Esophagus muscularis mucosa (tissue), 4 donors: ENCODE results near the gene LBHD1. TPM values are rescaled to one million over a fixed set of nuclear protein-coding genes. Genes with fewer than 3 reads are reported as not detected.

ENCODE experiments used
- DNase-seq: peaks from one replicate; pipeline ENCODE4 v3.0.0-alpha.2; 2017; ENCODE audit errors: extremely low spot score
- H3K27ac ChIP-seq, 4 donors: fragments of 200-600 bp; sonication (generic); replicated peaks in 1 of 4; 1 replicate in 3 of 4; 2 replicates in 1 of 4; pipeline ENCODE4 v1.5.1; 2016 to 2019; ENCODE audit warnings: mild to moderate bottlenecking in 1 of 4
- H3K27me3 ChIP-seq, 4 donors: fragments of 200-600 bp; sonication (generic); one replicate each; pipeline versions ENCODE4 v1.5.1 to v1.6.0; 2016 to 2019
- H3K36me3 ChIP-seq, 4 donors: fragments of 200-600 bp; sonication (generic); one replicate each; pipeline ENCODE4 v1.5.1; 2016 to 2019
- H3K4me1 ChIP-seq, 4 donors: fragments of 200-600 bp; sonication (generic); one replicate each; pipeline ENCODE4 v1.5.1; 2016 to 2019
- H3K4me3 ChIP-seq, 4 donors: fragments of 200-600 bp; sonication (generic); 1 replicate in 2 of 4; 2 replicates in 2 of 4; pipeline ENCODE4 v1.5.1; 2016 to 2019; ENCODE audit warnings: mild to moderate bottlenecking in 4 of 4, moderate library complexity in 1 of 4
- H3K9me3 ChIP-seq, 4 donors: fragments of 200-600 bp; sonication (generic); 1 replicate in 3 of 4; 2 replicates in 1 of 4; pipeline ENCODE4 v1.5.1; 2016 to 2019
- EP300 ChIP-seq: sonication (generic); formaldehyde crosslinking; IDR thresholded peaks from one replicate; pipeline ENCODE4 v1.6.1; 2017; ENCODE audit warnings: antibody characterized with exemption
- POLR2A ChIP-seq: fragments of 450-650 bp; IDR thresholded peaks from one replicate; pipeline ENCODE4 v1.6.1; 2017; ENCODE audit warnings: antibody characterized with exemption, moderate library complexity, mild to moderate bottlenecking, low read depth
- POLR2AphosphoS5 ChIP-seq, 2 donors: sonication (generic); formaldehyde crosslinking; IDR thresholded peaks; one replicate each; pipeline ENCODE4 v1.6.1; 2017; ENCODE audit warnings: antibody characterized with exemption in 2 of 2
- WGBS: methylation state at CpG from one replicate; pipeline ENCODE4 v1.1.5; 2018; 5-methylcytosine and 5-hydroxymethylcytosine counted together
- intact Hi-C: fragments of 100-400 bp; cut with DNase I; formaldehyde crosslinking; loops from one replicate; pipeline ENCODE4 v1.15.1; 2023
- total RNA-seq, 4 donors: library from RNA; depleted of rRNA; stranded (reverse); fragments of >200 nt; gene quantifications; one replicate each; pipeline versions ENCODE4 v1.1.0 to v1.2.1, GENCODE V29; 2016
- TF ChIP-seq, protein P1 (sequence below), 3 experiments: fragments of 200-600 bp in 2 of 3; fragments of 450-650 bp in 1 of 3; sonication (generic) in 2 of 3; IDR thresholded peaks; one replicate each; pipeline ENCODE4 v1.5.1; 2017 to 2019; ENCODE audit warnings: antibody characterized with exemption in 3 of 3, mild to moderate bottlenecking in 2 of 3, moderate library complexity in 1 of 3

LBHD1 gene
- total RNA-seq, 4 donors from 2014 or later = 1.6 to 2.5 (median 1.7) TPM

- 11% methylated on average over 11 of the region's 11 CpGs for WGBS
- TF ChIP-seq POLR2A (no peak), EP300 (no peak), POLR2AphosphoS5 (IDR thresholded peaks at IDR 0.05) (no peak)
- TF ChIP-seq, protein P1, sequence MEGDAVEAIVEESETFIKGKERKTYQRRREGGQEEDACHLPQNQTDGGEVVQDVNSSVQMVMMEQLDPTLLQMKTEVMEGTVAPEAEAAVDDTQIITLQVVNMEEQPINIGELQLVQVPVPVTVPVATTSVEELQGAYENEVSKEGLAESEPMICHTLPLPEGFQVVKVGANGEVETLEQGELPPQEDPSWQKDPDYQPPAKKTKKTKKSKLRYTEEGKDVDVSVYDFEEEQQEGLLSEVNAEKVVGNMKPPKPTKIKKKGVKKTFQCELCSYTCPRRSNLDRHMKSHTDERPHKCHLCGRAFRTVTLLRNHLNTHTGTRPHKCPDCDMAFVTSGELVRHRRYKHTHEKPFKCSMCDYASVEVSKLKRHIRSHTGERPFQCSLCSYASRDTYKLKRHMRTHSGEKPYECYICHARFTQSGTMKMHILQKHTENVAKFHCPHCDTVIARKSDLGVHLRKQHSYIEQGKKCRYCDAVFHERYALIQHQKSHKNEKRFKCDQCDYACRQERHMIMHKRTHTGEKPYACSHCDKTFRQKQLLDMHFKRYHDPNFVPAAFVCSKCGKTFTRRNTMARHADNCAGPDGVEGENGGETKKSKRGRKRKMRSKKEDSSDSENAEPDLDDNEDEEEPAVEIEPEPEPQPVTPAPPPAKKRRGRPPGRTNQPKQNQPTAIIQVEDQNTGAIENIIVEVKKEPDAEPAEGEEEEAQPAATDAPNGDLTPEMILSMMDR (IDR thresholded peaks at IDR 0.05) = no peak
- H3K4me3 ChIP-seq = peak overlapping the region; percentile 81 to 96 (median 86)
- no peaks in the 10 kb centered on the region for H3K27me3 ChIP-seq
- DNase-seq = no peak
- H3K4me1 ChIP-seq = peaks cover 26 to 43% (median 32%) of the 10 kb centered on the region in 4 donors
- H3K27ac ChIP-seq = peak overlapping the region; percentile 91 to 96 (median 92)
- H3K9me3 ChIP-seq = no peaks in the 10 kb centered on the region
- H3K36me3 ChIP-seq = peaks cover 23 to 56% (median 46%) of the 10 kb centered on the region in 4 donors
- intact Hi-C loops = no loop called here
These were observed 26.5 kb downstream of the LBHD1 start for GRCh38 chr11:62645671-62645945.

DNA sequence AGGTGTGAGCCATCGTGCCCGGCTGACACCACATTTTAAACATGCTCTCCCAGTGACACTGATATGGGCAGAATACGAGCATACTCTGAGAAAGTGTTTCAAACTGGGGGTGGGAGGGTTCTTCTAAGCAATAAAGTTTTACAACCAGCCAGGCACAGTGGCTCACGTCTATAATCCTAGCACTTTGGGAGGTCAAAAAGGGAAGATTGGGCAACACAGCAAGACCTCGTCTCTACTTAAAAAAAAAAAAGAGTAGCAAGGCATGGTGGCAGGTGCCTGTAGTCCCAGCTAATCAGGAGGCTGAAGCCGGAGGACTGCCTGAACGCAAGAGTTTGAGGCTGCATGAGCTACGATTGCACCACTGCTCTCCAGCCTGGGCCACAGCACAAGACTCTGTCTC is 27.8 kb downstream of the LBHD1 start:
- 79% methylated on average over 8 of the region's 8 CpGs for WGBS
- H3K9me3 ChIP-seq = no peaks in the 10 kb centered on the region
- no peaks in the 10 kb centered on the region for H3K27me3 ChIP-seq
- intact Hi-C loops = no loop called here
- H3K4me3 ChIP-seq = no peak overlapping the region
- DNase-seq = no peak
- H3K36me3 ChIP-seq = peaks cover 16 to 53% (median 46%) of the 10 kb centered on the region in 4 donors
- TF ChIP-seq POLR2AphosphoS5 (IDR thresholded peaks at IDR 0.05) (no peak), EP300 (no peak), POLR2A (no peak)
- TF ChIP-seq, protein P1 (IDR thresholded peaks at IDR 0.05) = no peak
- H3K4me1 ChIP-seq = peaks cover 26 to 41% (median 31%) of the 10 kb centered on the region in 4 donors
- H3K27ac ChIP-seq = peak overlapping the region in 1 of 4 donors; percentile 92

- WGBS = 82% methylated on average over 6 of the region's 6 CpGs
- intact Hi-C loops = no loop called here
- H3K4me1 ChIP-seq = peaks cover 0 to 8% (median 3%) of the 10 kb centered on the region in 4 donors
- H3K27me3 ChIP-seq = no peaks in the 10 kb centered on the region
- no peak for TF ChIP-seq EP300
- no peak for TF ChIP-seq POLR2A
- no peak for TF ChIP-seq POLR2AphosphoS5 (IDR thresholded peaks at IDR 0.05)
- TF ChIP-seq, protein P1 (IDR thresholded peaks at IDR 0.05) = no peak
- H3K36me3 ChIP-seq = peaks cover 83 to 100% (median 99%) of the 10 kb centered on the region in 4 donors
- no peak for DNase-seq
- H3K4me3 ChIP-seq = no peak overlapping the region
- H3K27ac ChIP-seq = no peak overlapping the region
- H3K9me3 ChIP-seq = no peaks in the 10 kb centered on the region
These were observed 39.6 kb downstream of the LBHD1 start for GRCh38 chr11:62632492-62632891.

DNA sequence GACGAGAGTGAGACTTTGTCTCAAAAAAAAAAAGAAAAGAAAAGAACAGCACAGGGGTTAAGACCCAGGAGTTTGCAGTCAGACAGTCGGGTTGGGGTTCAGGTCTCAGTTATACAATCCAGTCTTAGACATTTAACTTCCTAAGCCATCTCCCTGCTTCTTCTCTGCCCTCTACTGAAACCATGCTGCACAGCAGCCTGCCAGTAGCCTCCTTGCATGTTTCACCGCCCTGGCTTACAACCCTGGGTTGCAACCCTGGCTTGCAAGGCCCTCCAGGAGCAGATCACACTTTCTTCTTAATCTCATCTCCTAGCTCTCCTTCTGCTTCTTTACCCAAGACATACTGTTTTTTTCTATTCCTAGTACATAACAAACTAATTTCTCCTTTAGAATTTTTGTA is 44.4 kb downstream of the LBHD1 start:
- H3K36me3 ChIP-seq = peaks cover 68 to 82% (median 80%) of the 10 kb centered on the region in 4 donors
- 76% methylated on average over 3 of the region's 3 CpGs for WGBS
- H3K27ac ChIP-seq = no peak overlapping the region
- no peak for TF ChIP-seq EP300
- TF ChIP-seq, protein P1 (IDR thresholded peaks at IDR 0.05) = no peak
- no peak for TF ChIP-seq POLR2A
- no peak for TF ChIP-seq POLR2AphosphoS5 (IDR thresholded peaks at IDR 0.05)
- no peaks in the 10 kb centered on the region for H3K9me3 ChIP-seq
- no peak for DNase-seq
- intact Hi-C loops = no loop called here
- H3K27me3 ChIP-seq = no peaks in the 10 kb centered on the region
- no peak overlapping the region for H3K4me3 ChIP-seq
- peaks cover 0 to 7% (median 3%) of the 10 kb centered on the region in 4 donors for H3K4me1 ChIP-seq

DNA sequence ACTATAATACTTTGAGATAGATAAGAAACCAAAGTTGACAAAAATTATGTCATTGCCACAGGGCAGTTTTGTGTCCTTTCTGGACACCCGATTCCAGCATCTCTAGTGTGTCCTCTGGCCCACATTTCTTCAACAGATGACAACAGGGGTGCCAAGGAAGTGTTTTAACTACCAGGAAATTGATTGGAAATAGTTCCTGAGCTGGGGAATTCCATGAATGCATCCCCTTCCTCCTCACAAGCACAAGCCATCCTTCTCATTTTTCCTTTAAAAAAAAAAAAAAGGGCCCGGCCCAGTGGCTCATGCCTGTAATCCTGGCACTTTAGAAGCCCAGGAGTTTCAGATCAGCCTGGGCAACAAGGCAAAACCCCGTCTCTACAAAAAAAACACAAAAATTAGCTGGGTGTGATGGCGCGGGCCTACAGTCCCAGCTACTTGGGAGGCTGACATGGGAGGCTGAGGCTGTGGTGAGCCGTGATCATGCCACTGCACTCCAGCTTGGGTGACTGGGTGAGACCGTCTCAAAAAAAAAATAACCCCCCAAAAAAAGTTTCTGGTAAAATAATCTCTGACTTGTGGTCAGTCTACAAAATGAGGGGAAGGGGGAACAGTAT is 49.5 kb downstream of the LBHD1 start:
- Histone ChIP-seq H3K27me3 (no peaks in the 10 kb centered on the region), H3K36me3 (peaks cover 22 to 46% (median 33%) of the 10 kb centered on the region in 4 donors), H3K27ac (peak overlapping the region; percentile 83 to 91 (median 88)), H3K9me3 (no peaks in the 10 kb centered on the region), H3K4me3 (peak overlapping the region; percentile 66 to 87 (median 76)), H3K4me1 (peaks cover 16 to 33% (median 23%) of the 10 kb centered on the region in 4 donors)
- DNase-seq = no peak
- intact Hi-C loops = no loop called here
- no peak for TF ChIP-seq EP300
- TF ChIP-seq POLR2AphosphoS5 (IDR thresholded peaks at IDR 0.05) = no peak
- TF ChIP-seq, protein P1 (IDR thresholded peaks at IDR 0.05) = no peak
- no peak for TF ChIP-seq POLR2A
- 84% methylated on average over 7 of the region's 7 CpGs for WGBS
